Breast epithelium (tissue), 4 donors: ENCODE results near the gene KLHDC7B. TPM values are rescaled to one million over a fixed set of nuclear protein-coding genes. Genes with fewer than 3 reads are reported as not detected.
A peak's percentile ranks its signal among the peaks of the same experiment; 100 is the strongest.

Experiments used
- DNase-seq, 2 donors: peaks; one replicate each; pipeline ENCODE4 v3.0.0-alpha.2; 2019; ENCODE audit warnings: low spot score in 2 of 2
- H3K27ac ChIP-seq, 2 donors: fragments of 200-600 bp; sonication (generic) in 1 of 2; one replicate each; pipeline ENCODE4 v1.5.1; 2016 to 2019; ENCODE audit warnings: mild to moderate bottlenecking in 1 of 2
- H3K27me3 ChIP-seq, 2 donors: fragments of 200-600 bp; sonication (generic) in 1 of 2; one replicate each; pipeline versions ENCODE4 v1.5.1 to v1.6.0; 2017 to 2019; ENCODE audit warnings: control low read depth in 1 of 2, mild to moderate bottlenecking in 1 of 2
- H3K36me3 ChIP-seq: fragments of 200-600 bp; one replicate; pipeline ENCODE4 v1.5.1; 2019
- H3K4me1 ChIP-seq, 2 donors: fragments of 200-600 bp; sonication (generic); one replicate each; pipeline ENCODE4 v1.5.1; 2016 to 2019; ENCODE audit warnings: control low read depth in 1 of 2
- H3K4me3 ChIP-seq, 3 donors: fragments of 200-600 bp; sonication (generic); 1 replicate in 2 of 3; 2 replicates in 1 of 3; pipeline ENCODE4 v1.5.1; 2016 to 2019; ENCODE audit warnings: mild to moderate bottlenecking in 3 of 3, moderate library complexity in 2 of 3
- H3K9me3 ChIP-seq, 2 donors: fragments of 200-600 bp; sonication (generic) in 1 of 2; one replicate each; pipeline ENCODE4 v1.5.1; 2016 to 2019; ENCODE audit warnings: control low read depth in 1 of 2
- POLR2A ChIP-seq: fragments of 450-650 bp; IDR thresholded peaks from one replicate; pipeline ENCODE4 v1.6.1; 2016; ENCODE audit warnings: antibody characterized with exemption, mild to moderate bottlenecking, moderate library complexity
- POLR2AphosphoS5 ChIP-seq, 3 donors: sonication (generic); formaldehyde crosslinking; IDR thresholded peaks; one replicate each; pipeline ENCODE4 v1.6.1; 2017; ENCODE audit warnings: antibody characterized with exemption in 3 of 3
- intact Hi-C: fragments of 100-400 bp; cut with DNase I; formaldehyde crosslinking; loops from one replicate; pipeline ENCODE4 v1.15.1; 2023; ENCODE audit warnings: low total_unique reads
- total RNA-seq, 3 donors: library from RNA; depleted of rRNA; stranded (reverse); fragments of >200 nt; gene quantifications; one replicate each; pipeline ENCODE4 v1.1.0, GENCODE V29; 2016
- TF ChIP-seq, protein P1 (sequence below), 3 donors: fragments of 450-650 bp; IDR thresholded peaks; one replicate each; pipeline ENCODE4 v1.5.1; 2016 to 2017; ENCODE audit warnings: antibody characterized with exemption in 3 of 3, mild to moderate bottlenecking in 3 of 3, moderate library complexity in 3 of 3

Gene KLHDC7B
- total RNA-seq, 3 donors from 2014 or later = 0.16 to 0.33 (median 0.29) TPM

DNA sequence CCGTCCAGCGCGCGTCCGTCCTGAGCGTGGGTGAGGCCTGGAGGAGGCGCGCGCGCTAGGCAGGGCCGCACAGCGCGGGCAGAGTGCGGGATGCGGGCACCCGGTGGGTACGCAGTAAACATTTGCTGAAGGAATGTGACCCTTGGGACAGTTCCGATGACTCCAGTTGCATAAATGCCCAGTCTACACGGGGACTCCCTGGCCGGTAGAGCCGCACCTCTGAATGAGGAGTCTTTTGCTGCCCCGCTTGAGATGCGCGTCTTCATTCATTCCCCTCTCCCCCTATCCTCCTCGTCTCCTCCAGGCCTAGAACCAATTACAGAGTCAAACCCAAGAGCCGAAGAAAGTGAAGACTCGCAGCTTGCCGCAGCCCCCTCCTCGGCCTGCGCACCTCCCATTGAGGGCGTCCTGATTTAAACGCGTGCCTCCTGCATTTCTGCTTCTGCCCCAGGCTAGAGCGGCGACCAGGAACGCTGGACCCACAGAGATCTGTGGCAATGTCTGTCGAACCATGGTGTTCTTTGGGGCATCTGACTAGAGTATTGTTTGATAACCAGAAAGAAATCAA is 37.7 kb downstream of the KLHDC7B start:
- Histone ChIP-seq H3K4me1 (peaks cover 0 to 8% of the 10 kb centered on the region in 2 donors), H3K27me3 (no peaks in the 10 kb centered on the region), H3K4me3 (peak overlapping the region; percentile 75 to 86 (median 83)), H3K27ac (peak overlapping the region; percentile 81 to 95), H3K9me3 (no peaks in the 10 kb centered on the region), H3K36me3 (no peaks in the 10 kb centered on the region)
- TF ChIP-seq POLR2A (no peak), POLR2AphosphoS5 (IDR thresholded peaks at IDR 0.05) (no peak)
- TF ChIP-seq, protein P1, sequence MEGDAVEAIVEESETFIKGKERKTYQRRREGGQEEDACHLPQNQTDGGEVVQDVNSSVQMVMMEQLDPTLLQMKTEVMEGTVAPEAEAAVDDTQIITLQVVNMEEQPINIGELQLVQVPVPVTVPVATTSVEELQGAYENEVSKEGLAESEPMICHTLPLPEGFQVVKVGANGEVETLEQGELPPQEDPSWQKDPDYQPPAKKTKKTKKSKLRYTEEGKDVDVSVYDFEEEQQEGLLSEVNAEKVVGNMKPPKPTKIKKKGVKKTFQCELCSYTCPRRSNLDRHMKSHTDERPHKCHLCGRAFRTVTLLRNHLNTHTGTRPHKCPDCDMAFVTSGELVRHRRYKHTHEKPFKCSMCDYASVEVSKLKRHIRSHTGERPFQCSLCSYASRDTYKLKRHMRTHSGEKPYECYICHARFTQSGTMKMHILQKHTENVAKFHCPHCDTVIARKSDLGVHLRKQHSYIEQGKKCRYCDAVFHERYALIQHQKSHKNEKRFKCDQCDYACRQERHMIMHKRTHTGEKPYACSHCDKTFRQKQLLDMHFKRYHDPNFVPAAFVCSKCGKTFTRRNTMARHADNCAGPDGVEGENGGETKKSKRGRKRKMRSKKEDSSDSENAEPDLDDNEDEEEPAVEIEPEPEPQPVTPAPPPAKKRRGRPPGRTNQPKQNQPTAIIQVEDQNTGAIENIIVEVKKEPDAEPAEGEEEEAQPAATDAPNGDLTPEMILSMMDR (IDR thresholded peaks at IDR 0.05) = no peak
- intact Hi-C loops = loop anchor here (5.0 kb wide), 1 partner anchor 56 kb away; the partner anchor contains the start of gene SCO2
- DNase-seq = no peak

DNA sequence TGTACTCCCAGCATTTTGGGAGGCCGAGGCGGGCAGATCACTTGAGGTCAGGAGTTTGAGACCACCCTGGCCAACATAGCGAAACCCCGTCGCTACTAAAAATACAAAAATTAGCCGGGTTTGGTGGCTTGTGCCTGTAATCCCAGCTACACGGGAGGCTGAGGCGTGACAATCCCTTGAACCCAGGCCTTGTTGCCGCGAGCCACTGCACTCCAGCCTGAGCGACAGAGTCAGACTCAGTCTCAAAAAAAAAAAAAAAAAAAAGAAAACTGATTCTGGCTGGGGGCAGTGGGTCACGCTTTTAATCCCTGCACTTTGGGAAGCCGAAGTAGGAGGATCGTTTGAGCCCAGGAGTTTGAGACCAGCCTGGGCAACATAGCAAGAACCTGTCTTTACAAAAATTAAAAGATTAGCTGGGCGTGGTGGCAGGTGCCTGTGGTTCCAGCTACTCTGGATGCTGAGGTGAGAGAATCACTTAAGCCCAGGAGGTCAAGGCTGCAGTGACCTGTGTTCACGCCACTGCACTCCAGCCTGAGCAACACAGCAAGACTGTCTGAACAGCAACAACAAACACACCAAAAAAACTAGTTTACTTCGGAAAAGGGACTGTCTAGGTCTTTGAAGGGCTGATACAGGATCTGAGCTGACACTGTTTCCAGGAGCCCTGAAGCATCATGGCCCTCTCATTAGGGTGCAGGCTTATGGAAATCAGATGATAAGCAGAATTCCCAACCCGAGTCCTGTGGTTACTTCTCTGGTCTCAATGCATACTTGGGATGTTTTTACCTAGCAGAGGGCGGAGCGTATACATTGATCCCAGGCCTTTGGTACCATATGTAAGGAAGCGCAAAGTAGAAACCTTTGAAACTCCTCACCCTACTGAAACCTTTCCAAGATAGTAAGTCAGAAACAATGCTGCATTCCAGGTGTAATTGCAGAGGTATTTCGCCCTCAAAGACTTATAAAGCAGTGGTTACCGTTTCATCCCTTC is 38.7 kb downstream of the KLHDC7B start:
- no peak overlapping the region for H3K27ac ChIP-seq
- H3K4me1 ChIP-seq = peaks cover 0 to 8% of the 10 kb centered on the region in 2 donors
- H3K36me3 ChIP-seq = no peaks in the 10 kb centered on the region
- no peaks in the 10 kb centered on the region for H3K27me3 ChIP-seq
- TF ChIP-seq, protein P1 (IDR thresholded peaks at IDR 0.05) = no peak
- TF ChIP-seq POLR2AphosphoS5 (IDR thresholded peaks at IDR 0.05) (no peak), POLR2A (no peak)
- no peak for DNase-seq
- H3K9me3 ChIP-seq = no peaks in the 10 kb centered on the region
- H3K4me3 ChIP-seq = no peak overlapping the region
- intact Hi-C loops = loop anchor here (5.0 kb wide), 1 partner anchor 57 kb away; the partner anchor contains the start of gene SCO2

DNA sequence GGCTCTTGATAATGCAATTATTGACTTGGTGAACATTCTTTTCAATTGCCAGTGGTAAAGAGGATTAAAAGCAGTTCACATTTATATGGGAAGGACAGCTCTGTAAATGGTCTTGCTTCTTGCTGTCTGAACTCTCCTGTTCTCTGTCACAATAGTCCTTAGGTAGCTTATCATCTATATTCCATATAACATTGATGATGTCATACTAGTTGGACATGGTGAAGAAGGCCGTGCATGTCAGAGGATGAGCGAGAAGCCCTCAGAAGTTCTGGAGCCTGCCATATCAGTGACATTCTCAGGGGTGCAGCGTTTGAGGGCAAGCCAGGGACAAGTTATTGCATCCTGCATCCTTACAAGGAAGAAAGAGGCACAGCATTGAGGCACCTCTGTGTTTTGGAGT is 39.5 kb downstream of the KLHDC7B start:
- Histone ChIP-seq H3K4me1 (peaks cover 0 to 8% of the 10 kb centered on the region in 2 donors), H3K36me3 (no peaks in the 10 kb centered on the region), H3K27me3 (no peaks in the 10 kb centered on the region), H3K27ac (no peak overlapping the region), H3K9me3 (no peaks in the 10 kb centered on the region), H3K4me3 (no peak overlapping the region)
- no peak for TF ChIP-seq POLR2A
- no peak for DNase-seq
- intact Hi-C loops = no loop called here

DNA sequence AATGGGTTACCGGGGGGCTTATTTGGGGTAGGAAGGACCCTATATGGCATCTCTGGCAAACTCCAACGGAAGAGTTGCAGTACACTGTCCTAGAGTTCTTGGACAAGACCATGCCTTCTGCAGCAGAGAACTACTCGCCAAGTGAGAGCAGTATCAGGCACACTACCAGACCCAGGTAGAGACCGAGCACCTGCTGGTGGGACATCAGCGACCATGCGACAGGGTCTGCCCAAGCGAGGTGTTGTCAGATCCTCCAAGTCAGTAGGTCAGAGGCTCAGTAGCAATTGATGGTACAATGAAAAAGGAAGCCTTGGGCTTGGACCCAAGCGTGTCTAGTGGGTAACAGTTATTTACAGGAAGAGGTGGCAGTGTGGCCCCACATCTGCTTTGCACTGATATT is 40.1 kb downstream of the KLHDC7B start:
- Histone ChIP-seq H3K4me1 (peaks cover 0 to 8% of the 10 kb centered on the region in 2 donors), H3K36me3 (no peaks in the 10 kb centered on the region), H3K27ac (no peak overlapping the region), H3K4me3 (no peak overlapping the region), H3K27me3 (no peaks in the 10 kb centered on the region), H3K9me3 (no peaks in the 10 kb centered on the region)
- no peak for DNase-seq
- intact Hi-C loops = no loop called here
- no peak for TF ChIP-seq POLR2AphosphoS5 (IDR thresholded peaks at IDR 0.05)
- TF ChIP-seq, protein P1 (IDR thresholded peaks at IDR 0.05) = no peak

DNA sequence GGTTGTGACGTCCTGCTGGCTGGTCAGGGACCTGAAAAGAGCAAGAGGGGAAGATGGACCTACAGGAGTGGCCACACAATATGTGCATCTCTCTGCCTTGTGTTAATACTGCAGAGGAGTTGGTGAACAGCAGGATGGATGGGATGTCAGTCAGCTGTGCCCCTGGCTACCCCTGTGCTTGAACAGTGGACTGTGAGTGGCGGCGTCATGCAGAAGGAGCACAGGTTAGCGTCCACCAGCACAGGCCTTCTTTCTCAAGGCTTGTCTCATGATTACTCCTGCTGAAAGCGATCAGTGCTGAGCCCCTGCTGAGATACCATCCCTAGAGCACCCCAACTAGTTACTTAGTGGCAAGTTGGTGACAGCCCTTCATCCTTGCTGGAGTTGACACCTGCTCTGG is 40.7 kb downstream of the KLHDC7B start:
- Histone ChIP-seq H3K27ac (no peak overlapping the region), H3K4me3 (no peak overlapping the region), H3K27me3 (no peaks in the 10 kb centered on the region), H3K9me3 (no peaks in the 10 kb centered on the region), H3K36me3 (no peaks in the 10 kb centered on the region), H3K4me1 (peaks cover 0 to 5% of the 10 kb centered on the region in 2 donors)
- no peak for TF ChIP-seq POLR2A
- TF ChIP-seq, protein P1 (IDR thresholded peaks at IDR 0.05) = no peak
- TF ChIP-seq POLR2AphosphoS5 (IDR thresholded peaks at IDR 0.05) = no peak
- DNase-seq = no peak
- intact Hi-C loops = no loop called here
